Tibial nerve (tissue), 4 donors: ENCODE results near the gene MYO1G. TPM values are rescaled to one million over a fixed set of nuclear protein-coding genes. Genes with fewer than 3 reads are reported as not detected.

Experiments
- DNase-seq, 2 donors: peaks; one replicate each; pipeline ENCODE4 v3.0.0-alpha.2; 2019; ENCODE audit warnings: low spot score in 2 of 2
- H3K27ac ChIP-seq, 4 donors: fragments of 200-600 bp; sonication (generic) in 3 of 4; one replicate each; pipeline ENCODE4 v1.5.1; 2017 to 2019; ENCODE audit warnings: mild to moderate bottlenecking in 1 of 4
- H3K27me3 ChIP-seq, 2 donors: fragments of 200-600 bp; sonication (generic) in 1 of 2; one replicate each; pipeline versions ENCODE4 v1.5.1 to v1.6.0; 2017 to 2019
- H3K36me3 ChIP-seq, 3 donors: fragments of 200-600 bp; sonication (generic); one replicate each; pipeline ENCODE4 v1.5.1; 2018 to 2019
- H3K4me1 ChIP-seq, 4 donors: fragments of 200-600 bp; sonication (generic) in 3 of 4; one replicate each; pipeline ENCODE4 v1.5.1; 2017 to 2019
- H3K4me3 ChIP-seq, 4 donors: fragments of 200-600 bp; sonication (generic) in 3 of 4; one replicate each; pipeline ENCODE4 v1.5.1; 2017 to 2019; ENCODE audit warnings: mild to moderate bottlenecking in 1 of 4, moderate library complexity in 1 of 4
- H3K9me3 ChIP-seq, 4 donors: fragments of 200-600 bp; sonication (generic) in 3 of 4; one replicate each; pipeline ENCODE4 v1.5.1; 2017 to 2019
- CTCF ChIP-seq, 5 experiments: fragments of 200-600 bp in 3 of 5; fragments of 450-650 bp in 2 of 5; sonication (generic) in 3 of 5; IDR thresholded peaks; one replicate each; pipeline ENCODE4 v1.5.1; 2016 to 2019; ENCODE audit warnings: antibody characterized with exemption in 5 of 5, mild to moderate bottlenecking in 3 of 5, moderate library complexity in 2 of 5
- EP300 ChIP-seq, 2 donors: sonication (generic); formaldehyde crosslinking; IDR thresholded peaks; one replicate each; pipeline ENCODE4 v1.6.1; 2017; ENCODE audit warnings: antibody characterized with exemption in 2 of 2, mild to moderate bottlenecking in 1 of 2
- POLR2A ChIP-seq, 2 donors: fragments of 450-650 bp; IDR thresholded peaks; one replicate each; pipeline ENCODE4 v1.6.1; 2017; ENCODE audit warnings: antibody characterized with exemption in 2 of 2, mild to moderate bottlenecking in 2 of 2, moderate library complexity in 2 of 2
- WGBS, 2 donors: methylation state at CpG; one replicate each; pipeline ENCODE4 v1.1.5; 2018; 5-methylcytosine and 5-hydroxymethylcytosine counted together
- total RNA-seq, 4 donors: library from RNA; depleted of rRNA; stranded (reverse); fragments of >200 nt; gene quantifications; one replicate each; pipeline ENCODE4 v1.1.0, GENCODE V29; 2016

MYO1G gene
- total RNA-seq, 4 donors from 2014 or later = 0.84 to 10.5 (median 3.3) TPM

GRCh38 chr7:44976746-44977196, 2.0 kb downstream of the MYO1G start:
- H3K4me3 ChIP-seq = no peak overlapping the region
- TF ChIP-seq EP300 (IDR thresholded peaks at IDR 0.05) = no peak
- no peak for TF ChIP-seq CTCF (IDR thresholded peaks at IDR 0.05)
- TF ChIP-seq POLR2A (IDR thresholded peaks at IDR 0.05) = no peak
- peaks cover 0 to 51% (median 0%) of the 10 kb centered on the region in 3 donors for H3K36me3 ChIP-seq
- peaks cover 0 to 48% (median 35%) of the 10 kb centered on the region in 4 donors for H3K4me1 ChIP-seq
- no peaks in the 10 kb centered on the region for H3K9me3 ChIP-seq
- no peak for DNase-seq
- H3K27me3 ChIP-seq = no peaks in the 10 kb centered on the region
- peak overlapping the region in 1 of 4 donors; percentile 76 for H3K27ac ChIP-seq
- WGBS, 2 donors = 94 to 98% methylated on average over 14 to 16 of the region's 17 CpGs

- DNase-seq = no peak
- WGBS, 2 donors = 86 to 94% methylated on average over 6 of the region's 6 CpGs
- Histone ChIP-seq H3K27me3 (no peaks in the 10 kb centered on the region), H3K4me3 (no peak overlapping the region), H3K4me1 (peaks cover 0 to 42% (median 33%) of the 10 kb centered on the region in 4 donors), H3K36me3 (peaks cover 0 to 45% (median 0%) of the 10 kb centered on the region in 3 donors), H3K27ac (no peak overlapping the region), H3K9me3 (no peaks in the 10 kb centered on the region)
- TF ChIP-seq POLR2A (IDR thresholded peaks at IDR 0.05) (no peak), EP300 (IDR thresholded peaks at IDR 0.05) (no peak), CTCF (IDR thresholded peaks at IDR 0.05) (no peak)
Measured at GRCh38 chr7:44976040-44976745, 2.6 kb downstream of the MYO1G start.

GRCh38 chr7:44975331-44976039, 3.3 kb downstream of the MYO1G start:
- no peak for DNase-seq
- peaks cover 0 to 42% (median 0%) of the 10 kb centered on the region in 3 donors for H3K36me3 ChIP-seq
- no peak overlapping the region for H3K4me3 ChIP-seq
- 91 to 96% methylated on average over 12 of the region's 12 CpGs for whole genome bisulfite sequencing, 2 donors
- H3K4me1 ChIP-seq = peaks cover 0 to 35% (median 25%) of the 10 kb centered on the region in 4 donors
- H3K27ac ChIP-seq = no peak overlapping the region
- no peaks in the 10 kb centered on the region for H3K9me3 ChIP-seq
- TF ChIP-seq CTCF (IDR thresholded peaks at IDR 0.05) (no peak), EP300 (IDR thresholded peaks at IDR 0.05) (no peak), POLR2A (IDR thresholded peaks at IDR 0.05) (no peak)
- no peaks in the 10 kb centered on the region for H3K27me3 ChIP-seq

- 80 to 81% methylated on average over 7 of the region's 7 CpGs for WGBS, 2 donors
- H3K36me3 ChIP-seq = peaks cover 0 to 42% (median 0%) of the 10 kb centered on the region in 3 donors
- no peak overlapping the region for H3K27ac ChIP-seq
- peaks cover 0 to 25% (median 16%) of the 10 kb centered on the region in 4 donors for H3K4me1 ChIP-seq
- no peaks in the 10 kb centered on the region for H3K9me3 ChIP-seq
- no peaks in the 10 kb centered on the region for H3K27me3 ChIP-seq
- H3K4me3 ChIP-seq = no peak overlapping the region
- no peak for DNase-seq
- no peak for TF ChIP-seq EP300 (IDR thresholded peaks at IDR 0.05)
- TF ChIP-seq CTCF (IDR thresholded peaks at IDR 0.05) = no peak
- no peak for TF ChIP-seq POLR2A (IDR thresholded peaks at IDR 0.05)
Measured at GRCh38 chr7:44974549-44974948, 4.3 kb downstream of the MYO1G start.
